ENCODE measurements around the gene CYP4F11. TPM values are rescaled to one million over a fixed set of nuclear protein-coding genes. Genes with fewer than 3 reads are reported as not detected.
"Not testable (repeated sequence)": the region's sequence is repeated elsewhere in the genome, so short reads cannot be mapped to it uniquely, and the experiment has no call there.

CYP4F11 gene
- total RNA-seq, 1 experiment from 2014 or later = 0.21 TPM

DNA sequence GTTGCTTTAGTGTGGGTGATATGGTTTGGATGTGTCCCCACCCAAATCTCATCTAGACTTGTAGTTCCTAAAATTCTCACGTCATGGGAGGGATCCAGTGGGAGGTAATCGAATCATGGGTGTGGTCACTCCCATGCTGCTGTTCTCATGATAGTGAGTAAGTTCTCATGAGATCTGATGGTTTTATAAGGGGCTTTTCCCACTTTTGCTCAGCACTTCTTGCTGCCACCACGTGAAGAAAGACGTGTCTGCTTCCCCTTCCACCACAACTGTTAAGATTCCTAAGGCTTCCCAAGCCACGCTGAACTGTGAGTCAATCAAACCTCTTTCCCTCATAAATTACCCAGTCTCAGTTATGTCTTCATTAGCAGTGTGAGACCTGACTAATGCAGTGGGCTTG, 40.5 kb upstream of the CYP4F11 start:
- Histone ChIP-seq H3K36me3 (ENCODE audit: control insufficient read depth, insufficient read depth, low read length) (no peaks in the 10 kb centered on the region), H3K27me3 (ENCODE audit: control insufficient read depth, insufficient read depth, low read length) (peaks cover 2% of the 10 kb centered on the region; the same call in 1 of the 2 replicates), H3K4me3 (ENCODE audit: low read depth in 2 of 2, low read length in 2 of 2) (no peak overlapping the region), H3K9me3 (ENCODE audit: control insufficient read depth, insufficient read depth, low read depth, low read length) (no peaks in the 10 kb centered on the region), H3K4me1 (ENCODE audit: control insufficient read depth, insufficient read depth, low read length) (no peaks in the 10 kb centered on the region), H3K27ac (ENCODE audit: low read length) (no peak overlapping the region)
- intact Hi-C loops (cut with micrococcal nuclease; ENCODE audit: unreplicated experiment) = no loop called here
- POLR2A ChIA-PET = no interaction called here
- no peak for ATAC-seq
- DNase-seq (ENCODE audit: low read depth, low spot score) = no peak
- in situ Hi-C loops (cut with HindIII; ENCODE audit: low pct_unique_long_range_greater_than_20kb, low sequenced_read_pairs) = no loop called here
- CTCF ChIA-PET = no interaction called here
- BruUV-seq (replicated peaks) = no TSS peak
- TF ChIP-seq POLR2AphosphoS5 (IDR thresholded peaks at IDR 0.05; ENCODE audit: low read depth, low read length) (no peak), SIN3A (IDR thresholded peaks at IDR 0.05; ENCODE audit: borderline replicate concordance, insufficient read depth, low read depth, low read length) (no peak), REST (IDR thresholded peaks at IDR 0.05; ENCODE audit: insufficient read depth in 1 of 2, low read depth in 2 of 2, low read length in 1 of 2) (no peak)

DNA sequence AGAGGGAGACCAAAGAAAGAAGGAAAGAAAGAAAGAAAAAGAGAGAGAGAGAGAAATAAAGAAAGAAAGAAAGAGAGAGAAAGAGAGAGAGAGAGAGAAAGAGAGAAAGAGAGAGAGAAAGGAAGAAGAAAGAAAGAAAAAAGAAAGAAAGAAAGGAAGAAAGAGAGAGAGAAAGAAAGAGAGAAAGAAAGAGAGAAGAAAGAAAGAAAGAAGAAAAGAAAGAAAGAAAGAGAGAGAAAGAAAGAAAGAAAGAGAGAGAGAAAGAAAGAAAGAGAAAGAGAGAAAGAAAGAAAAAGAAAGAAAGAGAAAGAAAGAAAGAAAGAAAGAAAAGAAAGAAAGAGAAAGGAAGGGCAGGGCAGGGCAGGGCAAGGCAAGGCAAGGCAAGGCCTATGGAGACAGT, 37.7 kb upstream of the CYP4F11 start:
- BruUV-seq (replicated peaks); CTCF ChIA-PET; DNase-seq (ENCODE audit: low read depth, low spot score); POLR2A ChIA-PET; H3K36me3 ChIP-seq (ENCODE audit: control insufficient read depth, insufficient read depth, low read length); intact Hi-C loops (cut with micrococcal nuclease; ENCODE audit: unreplicated experiment); ATAC-seq; H3K27me3 ChIP-seq (ENCODE audit: control insufficient read depth, insufficient read depth, low read length); H3K4me1 ChIP-seq (ENCODE audit: control insufficient read depth, insufficient read depth, low read length); in situ Hi-C loops (cut with HindIII; ENCODE audit: low pct_unique_long_range_greater_than_20kb, low sequenced_read_pairs); H3K9me3 ChIP-seq (ENCODE audit: control insufficient read depth, insufficient read depth, low read depth, low read length); H3K27ac ChIP-seq (ENCODE audit: low read length); H3K4me3 ChIP-seq (ENCODE audit: low read depth in 2 of 2, low read length in 2 of 2): not testable (repeated sequence)

GRCh38 chr19:15971224-15971780, 37.0 kb upstream of the CYP4F11 start:
- ATAC-seq (no peak), DNase-seq (ENCODE audit: low read depth, low spot score) (no peak)
- CTCF ChIA-PET = no interaction called here
- Histone ChIP-seq H3K9me3 (ENCODE audit: control insufficient read depth, insufficient read depth, low read depth, low read length) (no peaks in the 10 kb centered on the region), H3K4me3 (ENCODE audit: low read depth in 2 of 2, low read length in 2 of 2) (no peak overlapping the region), H3K27ac (ENCODE audit: low read length) (no peak overlapping the region), H3K27me3 (ENCODE audit: control insufficient read depth, insufficient read depth, low read length) (no peaks in the 10 kb centered on the region; the same call in 1 of the 2 replicates), H3K36me3 (ENCODE audit: control insufficient read depth, insufficient read depth, low read length) (no peaks in the 10 kb centered on the region), H3K4me1 (ENCODE audit: control insufficient read depth, insufficient read depth, low read length) (no peaks in the 10 kb centered on the region)
- intact Hi-C loops (cut with micrococcal nuclease; ENCODE audit: unreplicated experiment) = no loop called here
- BruUV-seq (replicated peaks) = no TSS peak
- TF ChIP-seq SIN3A (IDR thresholded peaks at IDR 0.05; ENCODE audit: borderline replicate concordance, insufficient read depth, low read depth, low read length) (no peak), TCF7L2 (IDR thresholded peaks at IDR 0.05; ENCODE audit: low read depth, low read length) (peak; percentile 56; the same call in 1 of the 2 replicates), POLR2AphosphoS5 (IDR thresholded peaks at IDR 0.05; ENCODE audit: low read depth, low read length) (no peak), REST (IDR thresholded peaks at IDR 0.05; ENCODE audit: insufficient read depth in 1 of 2, low read depth in 2 of 2, low read length in 1 of 2) (no peak)
- TF ChIP-seq, protein P1, sequence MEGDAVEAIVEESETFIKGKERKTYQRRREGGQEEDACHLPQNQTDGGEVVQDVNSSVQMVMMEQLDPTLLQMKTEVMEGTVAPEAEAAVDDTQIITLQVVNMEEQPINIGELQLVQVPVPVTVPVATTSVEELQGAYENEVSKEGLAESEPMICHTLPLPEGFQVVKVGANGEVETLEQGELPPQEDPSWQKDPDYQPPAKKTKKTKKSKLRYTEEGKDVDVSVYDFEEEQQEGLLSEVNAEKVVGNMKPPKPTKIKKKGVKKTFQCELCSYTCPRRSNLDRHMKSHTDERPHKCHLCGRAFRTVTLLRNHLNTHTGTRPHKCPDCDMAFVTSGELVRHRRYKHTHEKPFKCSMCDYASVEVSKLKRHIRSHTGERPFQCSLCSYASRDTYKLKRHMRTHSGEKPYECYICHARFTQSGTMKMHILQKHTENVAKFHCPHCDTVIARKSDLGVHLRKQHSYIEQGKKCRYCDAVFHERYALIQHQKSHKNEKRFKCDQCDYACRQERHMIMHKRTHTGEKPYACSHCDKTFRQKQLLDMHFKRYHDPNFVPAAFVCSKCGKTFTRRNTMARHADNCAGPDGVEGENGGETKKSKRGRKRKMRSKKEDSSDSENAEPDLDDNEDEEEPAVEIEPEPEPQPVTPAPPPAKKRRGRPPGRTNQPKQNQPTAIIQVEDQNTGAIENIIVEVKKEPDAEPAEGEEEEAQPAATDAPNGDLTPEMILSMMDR (IDR thresholded peaks at IDR 0.05) = peak; percentile 19
- POLR2A ChIA-PET = no interaction called here
- in situ Hi-C loops (cut with HindIII; ENCODE audit: low pct_unique_long_range_greater_than_20kb, low sequenced_read_pairs) = no loop called here
